NT2/D1 (cell line): ENCODE results near the gene SLC19A1.

Experiments used
- SUZ12 ChIP-seq: IDR thresholded peaks from 2 replicates; pipeline ENCODE4 v1.6.1; 2011; ENCODE audit not compliant: insufficient read length, insufficient read depth; ENCODE audit errors: extremely low read depth
- ZNF274 ChIP-seq: IDR thresholded peaks from 2 replicates; pipeline ENCODE4 v1.6.1; 2011; ENCODE audit warnings: mild to moderate bottlenecking, low read depth, low read length

GRCh38 chr21:45584786-45585185, 42.5 kb upstream of the SLC19A1 start:
- TF ChIP-seq ZNF274 (no peak), SUZ12 (no peak)
